K562 (cell line): Measurements from ENCODE around the gene CELSR1. TPM values are rescaled to one million over a fixed set of nuclear protein-coding genes. Genes with fewer than 3 reads are reported as not detected.

Source experiments
- ATAC-seq: fragments of 200-7000 bp; cut with Tn5 transposase; 3 replicates; pipeline ENCODE4 v1.9.1; 2020; ENCODE audit warnings: moderate library complexity
- BruUV-seq: library from RNA; stranded (reverse); fragments of 400-500 nt; replicated peaks from 2 replicates; lab custom pipeline; 2021; lab: Mats Ljungman, UMichigan
- CTCF ChIA-PET: fragments of 300-600 bp; formaldehyde crosslinking; extraction: SDS; loops from one replicate; lab custom pipeline; 2021; ENCODE audit warnings: low intra/inter-chr PET ratio; lab: Yijun Ruan, JAX
- POLR2A ChIA-PET: fragments of 300-600, 350-650 bp; sonication (Branson Sonifier 250); formaldehyde crosslinking; extraction: SDS; loops from one replicate; lab custom pipeline; 2021; ENCODE audit warnings: antibody characterized with exemption, inconsistent platforms; lab: Yijun Ruan, JAX
- DNase-seq, 4 experiments: peaks; one replicate each; pipeline versions ENCODE4 v3.0.0 to v3.0.0-alpha.2; 2011 to 2018; ENCODE audit warnings: low spot score in 3 of 4, mixed read lengths in 3 of 4; ENCODE audit errors: extremely low read depth in 1 of 4
- FAIRE-seq: peaks from 2 replicates; lab custom pipeline; 2011; peaks lifted over from hg19 to GRCh38; lab: Jason Lieb, UNC
- H2AFZ ChIP-seq: 2 replicates; pipeline ENCODE4 v1.6.0; 2011; ENCODE audit warnings: low read depth, low read length, control low read depth, inconsistent platforms
- H3K27ac ChIP-seq: fragments of 200-600 bp; 3 replicates; pipeline ENCODE4 v1.8.0; 2011; ENCODE audit warnings: low read depth, mild to moderate bottlenecking, control low read depth, inconsistent platforms, low read length, moderate library complexity, mixed read lengths; ENCODE audit errors: extremely low read depth
- H3K27me3 ChIP-seq, 2 experiments: fragments of 300-600 bp in 1 of 2; 2 replicates in 1 of 2; 3 replicates in 1 of 2; pipeline versions ENCODE4 v1.6.0 to v1.8.0; 2011; ENCODE audit warnings: inconsistent platforms in 2 of 2, low read length in 2 of 2, mild to moderate bottlenecking in 1 of 2, mixed read lengths in 1 of 2, moderate library complexity in 1 of 2; ENCODE audit not compliant: control insufficient read depth in 2 of 2, insufficient read depth in 2 of 2
- H3K36me3 ChIP-seq: fragments of 300-600 bp; 3 replicates; pipeline ENCODE4 v1.8.0; 2011; ENCODE audit warnings: mild to moderate bottlenecking, low read length, inconsistent platforms; ENCODE audit not compliant: control insufficient read depth, insufficient read depth
- H3K4me1 ChIP-seq, 2 experiments: fragments of 200-600 bp in 1 of 2; replicated peaks in 1 of 2; 2 replicates in 1 of 2; 3 replicates in 1 of 2; pipeline versions ENCODE4 v1.5.1 to v1.8.0; 2011; ENCODE audit warnings: inconsistent platforms in 2 of 2, low read length in 2 of 2, mild to moderate bottlenecking in 1 of 2, mixed read lengths in 1 of 2, moderate library complexity in 1 of 2; ENCODE audit not compliant: control insufficient read depth in 2 of 2, insufficient read depth in 2 of 2
- H3K4me2 ChIP-seq: 2 replicates; pipeline ENCODE4 v1.6.1; 2011; ENCODE audit warnings: low read length, control low read depth, inconsistent platforms, mixed read lengths; ENCODE audit not compliant: insufficient read depth
- H3K4me3 ChIP-seq: fragments of 200-600 bp; sonication (generic), shearing (Covaris generic); 2 replicates; pipeline ENCODE4 v1.5.1; 2016; ENCODE audit warnings: control low read depth, inconsistent platforms
- H3K79me2 ChIP-seq: fragments of 200-600 bp; 3 replicates; pipeline ENCODE4 v1.8.0; 2011; ENCODE audit warnings: low read length, inconsistent platforms; ENCODE audit not compliant: control insufficient read depth, insufficient read depth
- H3K9ac ChIP-seq, 2 experiments: 2 replicates each; pipeline versions ENCODE4 v1.6.0 to v1.6.1; 2011; ENCODE audit warnings: low read depth in 2 of 2, low read length in 2 of 2, control low read depth in 1 of 2, inconsistent platforms in 1 of 2, mild to moderate bottlenecking in 1 of 2, mixed read lengths in 1 of 2; ENCODE audit not compliant: insufficient read depth in 1 of 2
- H3K9me1 ChIP-seq: one replicate; pipeline ENCODE4 v1.6.0; 2011; ENCODE audit warnings: inconsistent platforms, mild to moderate bottlenecking, low read length, moderate library complexity; ENCODE audit not compliant: control insufficient read depth, insufficient read depth
- H3K9me3 ChIP-seq: replicated peaks from 2 replicates; pipeline ENCODE4 v1.5.1; 2011; ENCODE audit warnings: low read depth, low read length, inconsistent platforms; ENCODE audit not compliant: control insufficient read depth, insufficient read depth
- H4K20me1 ChIP-seq: replicated peaks from 2 replicates; pipeline ENCODE4 v1.6.1; 2011; ENCODE audit warnings: low read length, inconsistent platforms, mixed read lengths; ENCODE audit not compliant: control insufficient read depth, insufficient read depth
- HDAC2 ChIP-seq: fragments of 450-650 bp; IDR thresholded peaks from 2 replicates; pipeline ENCODE4 v1.6.1; 2016; ENCODE audit warnings: mild to moderate bottlenecking
- HNRNPUL1 ChIP-seq: fragments of 200-400 bp; formaldehyde crosslinking; IDR thresholded peaks from 2 replicates; pipeline ENCODE4 v1.6.1; 2017; ENCODE audit warnings: low read length
- RBM14 ChIP-seq: fragments of 200-400 bp; formaldehyde crosslinking; IDR thresholded peaks from 2 replicates; pipeline ENCODE4 v1.6.1; 2018; ENCODE audit warnings: low read depth, mild to moderate bottlenecking, low read length, moderate library complexity, borderline replicate concordance; ENCODE audit not compliant: insufficient read depth
- TAF15 ChIP-seq: fragments of 200-400 bp; formaldehyde crosslinking; IDR thresholded peaks from 2 replicates; pipeline ENCODE4 v1.6.1; 2017; ENCODE audit warnings: mild to moderate bottlenecking, low read depth, low read length, moderate library complexity
- TAF7 ChIP-seq: fragments of 450-650 bp; IDR thresholded peaks from 2 replicates; pipeline ENCODE4 v1.6.1; 2016; ENCODE audit warnings: missing genetic modification characterization, missing compliant biosample characterization
- ZFP30 ChIP-seq: fragments of 250-450 bp; sonication (Bioruptor Pico); IDR thresholded peaks from 2 replicates; pipeline ENCODE4 v1.8.0; 2022; ENCODE audit warnings: moderate library complexity, mild to moderate bottlenecking, inconsistent platforms, borderline replicate concordance
- ZNF717 ChIP-seq: fragments of 250-450 bp; sonication (Bioruptor Pico); IDR thresholded peaks from 2 replicates; pipeline ENCODE4 v1.5.0; 2021
- WGBS: fragments of 100-300 bp; shearing (Covaris generic); methylation state at CpG from one replicate; pipeline ENCODE4 v1.1.6; 2016; ENCODE audit warnings: low coverage, mixed read lengths; ENCODE audit not compliant: insufficient coverage; ENCODE audit errors: missing lambda C conversion rate; 5-methylcytosine and 5-hydroxymethylcytosine counted together
- in situ Hi-C: fragments of 300-500 bp; cut with MboI; formaldehyde crosslinking; loops from 4 replicates; pipeline ENCODE4 v1.15.0; 2018; ENCODE audit warnings: inconsistent platforms, mixed read lengths
- intact Hi-C: fragments of 100-400 bp; cut with micrococcal nuclease; formaldehyde crosslinking; loops from 2 replicates; pipeline ENCODE4 v1.14.2; 2022
- polyA plus RNA-seq, 8 experiments: library from polyadenylated mRNA; depleted of rRNA in 4 of 8; stranded (reverse) in 5 of 8; unstranded in 3 of 8; fragments of >200 nt; fragmentation: Nextera tagmentation in 2 of 8; fragmentation: Illumina TruSeq in 1 of 8; extraction: Ambion mirVana in 2 of 8; extraction: Trizol in 1 of 8; gene quantifications; 2 replicates each; pipeline versions ENCODE4 v1.2.1 to v1.2.3, GENCODE V29; 2011 to 2014; ENCODE audit warnings: inconsistent platforms in 1 of 8, missing spikeins in 1 of 8
- total RNA-seq, 7 experiments: library from RNA; depleted of rRNA in 6 of 7; stranded (reverse); fragments of >200 nt in 6 of 7; fragmentation: Illumina TruSeq in 2 of 7; extraction: Trizol in 2 of 7; gene quantifications; 2 replicates each; pipeline versions ENCODE4 v1.2.1 to v1.2.3, GENCODE V29; 2011 to 2021; ENCODE audit warnings: low replicate concordance in 1 of 7
- TF ChIP-seq, protein P1 (sequence below): IDR thresholded peaks from 3 replicates; pipeline ENCODE4 v1.6.1; 2011; ENCODE audit warnings: borderline replicate concordance, mild to moderate bottlenecking; ENCODE audit not compliant: insufficient read length, insufficient read depth
- TF ChIP-seq, protein P2 (sequence below): fragments of 250-450 bp; sonication (Bioruptor Pico); IDR thresholded peaks from 2 replicates; pipeline ENCODE4 v1.8.0; 2021; ENCODE audit warnings: mild to moderate bottlenecking, moderate library complexity

CELSR1 gene
- total and polyA plus RNA-seq, 9 of the 15 experiments (the other 6 are each of a cell fraction or from before 2014, with no cell fraction given) = under 0.01 to 0.09 TPM; not detected in 7

DNA sequence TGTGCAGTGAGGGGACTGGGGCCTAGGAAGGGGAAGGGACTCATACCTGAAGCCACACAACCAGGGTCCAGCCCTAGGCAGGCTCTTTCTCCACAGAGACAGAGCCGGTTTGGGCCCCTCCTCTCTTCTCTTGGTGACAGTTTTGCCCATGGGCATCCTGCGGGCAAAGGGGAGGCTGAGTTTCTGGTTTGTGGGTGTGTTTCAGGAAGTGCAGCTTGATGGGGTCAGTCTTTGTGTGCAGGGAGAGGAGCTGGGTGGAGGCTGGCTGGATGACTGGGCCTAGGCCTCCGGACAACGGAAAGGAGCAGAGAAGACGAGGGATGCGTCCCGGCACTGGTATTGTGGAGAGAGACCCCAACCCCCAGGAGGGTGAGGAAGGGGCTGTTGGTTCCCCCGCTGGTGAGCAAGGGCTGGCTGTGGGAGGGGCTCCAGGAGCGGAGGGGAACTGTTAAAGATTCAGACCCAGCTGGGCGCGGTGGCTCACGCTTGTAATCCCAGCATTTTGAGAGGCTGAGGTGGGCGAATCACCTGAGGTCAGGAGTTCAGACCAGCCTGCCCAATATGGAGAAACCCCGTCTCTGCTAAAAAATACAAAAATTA, 23.4 kb upstream of the CELSR1 start:
- no peak for FAIRE-seq
- DNase-seq = no peak
- in situ Hi-C loops = loop anchor here (10.0 kb wide), 2 partner anchors 84 to 114 kb away; no protein-coding TSS in a partner anchor
- Histone ChIP-seq H2AFZ (0 out of 2 replicates have a peak overlapping the region, but pooled peaks have one; percentile 32), H3K9me1 (no peaks in the 10 kb centered on the region), H3K4me3 (no peak overlapping the region), H3K27me3 (peaks cover 0 to 4% of the 10 kb centered on the region in 2 experiments; a peak in 1 of 5 replicates), H3K9me3 (no peaks in the 10 kb centered on the region; the same call in none of the 2 replicates), H3K79me2 (no peaks in the 10 kb centered on the region), H3K4me2 (no peak overlapping the region), H3K4me1 (peaks cover 8 to 15% of the 10 kb centered on the region in 2 experiments; a peak in 4 of 5 replicates), H4K20me1 (no peaks in the 10 kb centered on the region), H3K9ac (no peak overlapping the region), H3K36me3 (no peaks in the 10 kb centered on the region), H3K27ac (no peak overlapping the region)
- BruUV-seq = no TSS peak
- CTCF ChIA-PET = no interaction called here
- 62% methylated on average over 5 of the region's 14 CpGs for WGBS
- intact Hi-C loops = loop anchor here (10.0 kb wide), 1 partner anchor 124 kb away; no protein-coding TSS in a partner anchor
- no peak for TF ChIP-seq HNRNPUL1
- TF ChIP-seq, protein P1, sequence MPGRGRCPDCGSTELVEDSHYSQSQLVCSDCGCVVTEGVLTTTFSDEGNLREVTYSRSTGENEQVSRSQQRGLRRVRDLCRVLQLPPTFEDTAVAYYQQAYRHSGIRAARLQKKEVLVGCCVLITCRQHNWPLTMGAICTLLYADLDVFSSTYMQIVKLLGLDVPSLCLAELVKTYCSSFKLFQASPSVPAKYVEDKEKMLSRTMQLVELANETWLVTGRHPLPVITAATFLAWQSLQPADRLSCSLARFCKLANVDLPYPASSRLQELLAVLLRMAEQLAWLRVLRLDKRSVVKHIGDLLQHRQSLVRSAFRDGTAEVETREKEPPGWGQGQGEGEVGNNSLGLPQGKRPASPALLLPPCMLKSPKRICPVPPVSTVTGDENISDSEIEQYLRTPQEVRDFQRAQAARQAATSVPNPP = no peak
- TF ChIP-seq TAF15 = no peak
- TF ChIP-seq, protein P2, sequence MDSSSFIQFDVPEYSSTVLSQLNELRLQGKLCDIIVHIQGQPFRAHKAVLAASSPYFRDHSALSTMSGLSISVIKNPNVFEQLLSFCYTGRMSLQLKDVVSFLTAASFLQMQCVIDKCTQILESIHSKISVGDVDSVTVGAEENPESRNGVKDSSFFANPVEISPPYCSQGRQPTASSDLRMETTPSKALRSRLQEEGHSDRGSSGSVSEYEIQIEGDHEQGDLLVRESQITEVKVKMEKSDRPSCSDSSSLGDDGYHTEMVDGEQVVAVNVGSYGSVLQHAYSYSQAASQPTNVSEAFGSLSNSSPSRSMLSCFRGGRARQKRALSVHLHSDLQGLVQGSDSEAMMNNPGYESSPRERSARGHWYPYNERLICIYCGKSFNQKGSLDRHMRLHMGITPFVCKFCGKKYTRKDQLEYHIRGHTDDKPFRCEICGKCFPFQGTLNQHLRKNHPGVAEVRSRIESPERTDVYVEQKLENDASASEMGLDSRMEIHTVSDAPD (CRISPR knock-in tag) = no peak
- no peak for TF ChIP-seq HDAC2
- TF ChIP-seq TAF7 (tag) = no peak
- TF ChIP-seq RBM14 = no peak
- TF ChIP-seq ZFP30 = no peak
- no peak for TF ChIP-seq ZNF717 (CRISPR knock-in tag)
- POLR2A ChIA-PET = interaction anchor here (0.6 to 0.7 kb wide), 2 partner anchors 121 to 731 kb away, joined by 3 read pairs; no protein-coding TSS in a partner anchor
- no peak for ATAC-seq
